ENCODE measurements around the gene VPS45. TPM values are rescaled to one million over a fixed set of nuclear protein-coding genes. Genes with fewer than 3 reads are reported as not detected.

Gene VPS45
- total RNA-seq, 1 experiment from 2014 or later, result 28.2 TPM

GRCh38 chr1:150127868-150128267, 60.3 kb downstream of the VPS45 start (continued):
- TF ChIP-seq, protein P1, sequence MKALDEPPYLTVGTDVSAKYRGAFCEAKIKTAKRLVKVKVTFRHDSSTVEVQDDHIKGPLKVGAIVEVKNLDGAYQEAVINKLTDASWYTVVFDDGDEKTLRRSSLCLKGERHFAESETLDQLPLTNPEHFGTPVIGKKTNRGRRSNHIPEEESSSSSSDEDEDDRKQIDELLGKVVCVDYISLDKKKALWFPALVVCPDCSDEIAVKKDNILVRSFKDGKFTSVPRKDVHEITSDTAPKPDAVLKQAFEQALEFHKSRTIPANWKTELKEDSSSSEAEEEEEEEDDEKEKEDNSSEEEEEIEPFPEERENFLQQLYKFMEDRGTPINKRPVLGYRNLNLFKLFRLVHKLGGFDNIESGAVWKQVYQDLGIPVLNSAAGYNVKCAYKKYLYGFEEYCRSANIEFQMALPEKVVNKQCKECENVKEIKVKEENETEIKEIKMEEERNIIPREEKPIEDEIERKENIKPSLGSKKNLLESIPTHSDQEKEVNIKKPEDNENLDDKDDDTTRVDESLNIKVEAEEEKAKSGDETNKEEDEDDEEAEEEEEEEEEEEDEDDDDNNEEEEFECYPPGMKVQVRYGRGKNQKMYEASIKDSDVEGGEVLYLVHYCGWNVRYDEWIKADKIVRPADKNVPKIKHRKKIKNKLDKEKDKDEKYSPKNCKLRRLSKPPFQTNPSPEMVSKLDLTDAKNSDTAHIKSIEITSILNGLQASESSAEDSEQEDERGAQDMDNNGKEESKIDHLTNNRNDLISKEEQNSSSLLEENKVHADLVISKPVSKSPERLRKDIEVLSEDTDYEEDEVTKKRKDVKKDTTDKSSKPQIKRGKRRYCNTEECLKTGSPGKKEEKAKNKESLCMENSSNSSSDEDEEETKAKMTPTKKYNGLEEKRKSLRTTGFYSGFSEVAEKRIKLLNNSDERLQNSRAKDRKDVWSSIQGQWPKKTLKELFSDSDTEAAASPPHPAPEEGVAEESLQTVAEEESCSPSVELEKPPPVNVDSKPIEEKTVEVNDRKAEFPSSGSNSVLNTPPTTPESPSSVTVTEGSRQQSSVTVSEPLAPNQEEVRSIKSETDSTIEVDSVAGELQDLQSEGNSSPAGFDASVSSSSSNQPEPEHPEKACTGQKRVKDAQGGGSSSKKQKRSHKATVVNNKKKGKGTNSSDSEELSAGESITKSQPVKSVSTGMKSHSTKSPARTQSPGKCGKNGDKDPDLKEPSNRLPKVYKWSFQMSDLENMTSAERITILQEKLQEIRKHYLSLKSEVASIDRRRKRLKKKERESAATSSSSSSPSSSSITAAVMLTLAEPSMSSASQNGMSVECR (CRISPR knock-in tag; IDR thresholded peaks at IDR 0.05; ENCODE audit: borderline replicate concordance), result no peak
- TF ChIP-seq ZBTB21 (CRISPR knock-in tag; IDR thresholded peaks at IDR 0.05; ENCODE audit: borderline replicate concordance), result no peak
- no peak for TF ChIP-seq IRF2 (CRISPR knock-in tag; IDR thresholded peaks at IDR 0.05; ENCODE audit: borderline replicate concordance, low read depth)
- no peak for TF ChIP-seq NFATC4 (CRISPR knock-in tag; IDR thresholded peaks at IDR 0.05)
- TF ChIP-seq, protein P2, sequence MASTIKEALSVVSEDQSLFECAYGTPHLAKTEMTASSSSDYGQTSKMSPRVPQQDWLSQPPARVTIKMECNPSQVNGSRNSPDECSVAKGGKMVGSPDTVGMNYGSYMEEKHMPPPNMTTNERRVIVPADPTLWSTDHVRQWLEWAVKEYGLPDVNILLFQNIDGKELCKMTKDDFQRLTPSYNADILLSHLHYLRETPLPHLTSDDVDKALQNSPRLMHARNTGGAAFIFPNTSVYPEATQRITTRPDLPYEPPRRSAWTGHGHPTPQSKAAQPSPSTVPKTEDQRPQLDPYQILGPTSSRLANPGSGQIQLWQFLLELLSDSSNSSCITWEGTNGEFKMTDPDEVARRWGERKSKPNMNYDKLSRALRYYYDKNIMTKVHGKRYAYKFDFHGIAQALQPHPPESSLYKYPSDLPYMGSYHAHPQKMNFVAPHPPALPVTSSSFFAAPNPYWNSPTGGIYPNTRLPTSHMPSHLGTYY (CRISPR knock-in tag; IDR thresholded peaks at IDR 0.05), result no peak
- TF ChIP-seq GRHL2 (CRISPR knock-in tag; IDR thresholded peaks at IDR 0.05; ENCODE audit: insufficient replicate concordance, severe bottlenecking), result no peak
- TF ChIP-seq, protein P3, sequence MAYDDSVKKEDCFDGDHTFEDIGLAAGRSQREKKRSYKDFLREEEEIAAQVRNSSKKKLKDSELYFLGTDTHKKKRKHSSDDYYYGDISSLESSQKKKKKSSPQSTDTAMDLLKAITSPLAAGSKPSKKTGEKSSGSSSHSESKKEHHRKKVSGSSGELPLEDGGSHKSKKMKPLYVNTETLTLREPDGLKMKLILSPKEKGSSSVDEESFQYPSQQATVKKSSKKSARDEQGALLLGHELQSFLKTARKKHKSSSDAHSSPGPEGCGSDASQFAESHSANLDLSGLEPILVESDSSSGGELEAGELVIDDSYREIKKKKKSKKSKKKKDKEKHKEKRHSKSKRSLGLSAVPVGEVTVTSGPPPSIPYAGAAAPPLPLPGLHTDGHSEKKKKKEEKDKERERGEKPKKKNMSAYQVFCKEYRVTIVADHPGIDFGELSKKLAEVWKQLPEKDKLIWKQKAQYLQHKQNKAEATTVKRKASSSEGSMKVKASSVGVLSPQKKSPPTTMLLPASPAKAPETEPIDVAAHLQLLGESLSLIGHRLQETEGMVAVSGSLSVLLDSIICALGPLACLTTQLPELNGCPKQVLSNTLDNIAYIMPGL (CRISPR knock-in tag; IDR thresholded peaks at IDR 0.05), result no peak
- TF ChIP-seq ZNF263 (CRISPR knock-in tag; IDR thresholded peaks at IDR 0.05; ENCODE audit: low read depth), result no peak
- TF ChIP-seq, protein P4, sequence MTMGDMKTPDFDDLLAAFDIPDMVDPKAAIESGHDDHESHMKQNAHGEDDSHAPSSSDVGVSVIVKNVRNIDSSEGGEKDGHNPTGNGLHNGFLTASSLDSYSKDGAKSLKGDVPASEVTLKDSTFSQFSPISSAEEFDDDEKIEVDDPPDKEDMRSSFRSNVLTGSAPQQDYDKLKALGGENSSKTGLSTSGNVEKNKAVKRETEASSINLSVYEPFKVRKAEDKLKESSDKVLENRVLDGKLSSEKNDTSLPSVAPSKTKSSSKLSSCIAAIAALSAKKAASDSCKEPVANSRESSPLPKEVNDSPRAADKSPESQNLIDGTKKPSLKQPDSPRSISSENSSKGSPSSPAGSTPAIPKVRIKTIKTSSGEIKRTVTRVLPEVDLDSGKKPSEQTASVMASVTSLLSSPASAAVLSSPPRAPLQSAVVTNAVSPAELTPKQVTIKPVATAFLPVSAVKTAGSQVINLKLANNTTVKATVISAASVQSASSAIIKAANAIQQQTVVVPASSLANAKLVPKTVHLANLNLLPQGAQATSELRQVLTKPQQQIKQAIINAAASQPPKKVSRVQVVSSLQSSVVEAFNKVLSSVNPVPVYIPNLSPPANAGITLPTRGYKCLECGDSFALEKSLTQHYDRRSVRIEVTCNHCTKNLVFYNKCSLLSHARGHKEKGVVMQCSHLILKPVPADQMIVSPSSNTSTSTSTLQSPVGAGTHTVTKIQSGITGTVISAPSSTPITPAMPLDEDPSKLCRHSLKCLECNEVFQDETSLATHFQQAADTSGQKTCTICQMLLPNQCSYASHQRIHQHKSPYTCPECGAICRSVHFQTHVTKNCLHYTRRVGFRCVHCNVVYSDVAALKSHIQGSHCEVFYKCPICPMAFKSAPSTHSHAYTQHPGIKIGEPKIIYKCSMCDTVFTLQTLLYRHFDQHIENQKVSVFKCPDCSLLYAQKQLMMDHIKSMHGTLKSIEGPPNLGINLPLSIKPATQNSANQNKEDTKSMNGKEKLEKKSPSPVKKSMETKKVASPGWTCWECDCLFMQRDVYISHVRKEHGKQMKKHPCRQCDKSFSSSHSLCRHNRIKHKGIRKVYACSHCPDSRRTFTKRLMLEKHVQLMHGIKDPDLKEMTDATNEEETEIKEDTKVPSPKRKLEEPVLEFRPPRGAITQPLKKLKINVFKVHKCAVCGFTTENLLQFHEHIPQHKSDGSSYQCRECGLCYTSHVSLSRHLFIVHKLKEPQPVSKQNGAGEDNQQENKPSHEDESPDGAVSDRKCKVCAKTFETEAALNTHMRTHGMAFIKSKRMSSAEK (CRISPR knock-in tag; IDR thresholded peaks at IDR 0.05; ENCODE audit: borderline replicate concordance), result no peak

DNA sequence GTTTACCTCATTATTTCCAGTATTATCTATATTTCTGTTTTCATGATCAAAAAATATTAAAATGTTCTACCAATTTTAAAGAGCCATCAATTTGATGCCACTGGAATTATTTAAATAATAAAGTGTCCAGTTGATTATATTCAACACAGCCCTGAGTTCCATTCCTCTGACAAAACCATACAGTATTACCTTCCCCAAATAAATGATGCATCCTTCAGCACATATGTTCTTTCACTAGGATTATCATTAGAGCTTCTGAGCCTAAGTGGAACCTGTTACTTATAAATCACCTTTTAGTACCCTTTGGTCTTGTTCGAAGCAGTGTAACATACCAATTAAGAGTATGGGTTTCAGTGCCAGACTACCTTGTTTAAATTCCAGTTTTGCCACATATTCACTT, 64.8 kb downstream of the VPS45 start:
- Mint-ChIP-seq H3K27me3 (ENCODE audit: low read depth) (no peaks in the 10 kb centered on the region), H3K27ac (no peak overlapping the region), H3K4me3 (no peak overlapping the region), H3K4me1 (no peaks in the 10 kb centered on the region), H3K36me3 (no peaks in the 10 kb centered on the region), H3K9me3 (no peaks in the 10 kb centered on the region)
- POLR2A ChIA-PET, result no interaction called here
- TF ChIP-seq HMGA2 (CRISPR knock-in tag; IDR thresholded peaks at IDR 0.05), result no peak
- CTCF ChIA-PET, result interaction anchor here (2.2 kb wide), 1 partner anchor 55 kb away, joined by 7 read pairs; no protein-coding TSS in a partner anchor
- DNase-seq (ENCODE audit: low spot score) (no peak), ATAC-seq (no peak)

GRCh38 chr1:150134537-150134936, 67.0 kb downstream of the VPS45 start:
- DNase-seq (ENCODE audit: low spot score) (no peak), ATAC-seq (no peak)
- Mint-ChIP-seq H3K27me3 (ENCODE audit: low read depth) (no peaks in the 10 kb centered on the region), H3K27ac (no peak overlapping the region), H3K4me1 (no peaks in the 10 kb centered on the region), H3K36me3 (no peaks in the 10 kb centered on the region), H3K4me3 (no peak overlapping the region), H3K9me3 (no peaks in the 10 kb centered on the region)
- TF ChIP-seq ZMAT4 (CRISPR knock-in tag; IDR thresholded peaks at IDR 0.05) (no peak), FOXK1 (CRISPR knock-in tag; IDR thresholded peaks at IDR 0.05) (no peak), E2F1 (CRISPR knock-in tag; IDR thresholded peaks at IDR 0.05) (no peak), SP1 (CRISPR knock-in tag; conservative IDR thresholded peaks at IDR 0.05) (no peak), ZNF232 (CRISPR knock-in tag; IDR thresholded peaks at IDR 0.05) (no peak), TP53 (CRISPR knock-in tag; IDR thresholded peaks at IDR 0.05) (no peak), GABPB1 (CRISPR knock-in tag; IDR thresholded peaks at IDR 0.05) (no peak), EMX1 (CRISPR knock-in tag; IDR thresholded peaks at IDR 0.05) (no peak), ZNF671 (CRISPR knock-in tag; IDR thresholded peaks at IDR 0.05) (no peak)
- TF ChIP-seq, protein P5, sequence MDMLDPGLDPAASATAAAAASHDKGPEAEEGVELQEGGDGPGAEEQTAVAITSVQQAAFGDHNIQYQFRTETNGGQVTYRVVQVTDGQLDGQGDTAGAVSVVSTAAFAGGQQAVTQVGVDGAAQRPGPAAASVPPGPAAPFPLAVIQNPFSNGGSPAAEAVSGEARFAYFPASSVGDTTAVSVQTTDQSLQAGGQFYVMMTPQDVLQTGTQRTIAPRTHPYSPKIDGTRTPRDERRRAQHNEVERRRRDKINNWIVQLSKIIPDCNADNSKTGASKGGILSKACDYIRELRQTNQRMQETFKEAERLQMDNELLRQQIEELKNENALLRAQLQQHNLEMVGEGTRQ (CRISPR knock-in tag; IDR thresholded peaks at IDR 0.05), result no peak
- POLR2A ChIA-PET, result no interaction called here
- CTCF ChIA-PET, result no interaction called here

Measured in WTC11 (cell line).